Right lobe of liver (tissue), 4 donors: ENCODE results near the gene DOP1B.
"Not testable (repeated sequence)": the region's sequence is repeated elsewhere in the genome, so short reads cannot be mapped to it uniquely, and the experiment has no call there.

ENCODE experiments used
- CTCF ChIP-seq, 4 donors: fragments of 200-600 bp in 3 of 4; fragments of 450-650 bp in 1 of 4; IDR thresholded peaks; one replicate each; pipeline versions ENCODE4 v1.5.1 to v1.8.0; 2016 to 2022; ENCODE audit warnings: antibody characterized with exemption in 4 of 4, mild to moderate bottlenecking in 2 of 4
- POLR2A ChIP-seq: fragments of 450-650 bp; IDR thresholded peaks from one replicate; pipeline ENCODE4 v1.6.1; 2017; ENCODE audit warnings: antibody characterized with exemption, mild to moderate bottlenecking
- donor health status: DM: no; HTN: no; CAD: no.
- donor health status: DM: no; HTN: no; CAD: no.
- donor health status: DM: no; HTN: yes; CAD: no.

- TF ChIP-seq CTCF (IDR thresholded peaks at IDR 0.05); POLR2A: not testable (repeated sequence)
Measured at GRCh38 chr21:36199575-36199974, 43.0 kb downstream of the DOP1B start.
